PC-9 (cell line): Measurements from ENCODE around the gene CITED4.

Experiments
- EZH2 ChIP-seq: fragments of 200-600 bp; sonication (generic); IDR thresholded peaks from 2 replicates; pipeline ENCODE4 v1.8.0; 2017; ENCODE audit warnings: antibody characterized with exemption, low read depth
- TF ChIP-seq, protein P1 (sequence below): fragments of 200-600 bp; sonication (generic); conservative IDR thresholded peaks from 2 replicates; pipeline ENCODE4 v1.6.1; 2017; ENCODE audit warnings: mixed run types, antibody characterized with exemption, mild to moderate bottlenecking, moderate library complexity

DNA sequence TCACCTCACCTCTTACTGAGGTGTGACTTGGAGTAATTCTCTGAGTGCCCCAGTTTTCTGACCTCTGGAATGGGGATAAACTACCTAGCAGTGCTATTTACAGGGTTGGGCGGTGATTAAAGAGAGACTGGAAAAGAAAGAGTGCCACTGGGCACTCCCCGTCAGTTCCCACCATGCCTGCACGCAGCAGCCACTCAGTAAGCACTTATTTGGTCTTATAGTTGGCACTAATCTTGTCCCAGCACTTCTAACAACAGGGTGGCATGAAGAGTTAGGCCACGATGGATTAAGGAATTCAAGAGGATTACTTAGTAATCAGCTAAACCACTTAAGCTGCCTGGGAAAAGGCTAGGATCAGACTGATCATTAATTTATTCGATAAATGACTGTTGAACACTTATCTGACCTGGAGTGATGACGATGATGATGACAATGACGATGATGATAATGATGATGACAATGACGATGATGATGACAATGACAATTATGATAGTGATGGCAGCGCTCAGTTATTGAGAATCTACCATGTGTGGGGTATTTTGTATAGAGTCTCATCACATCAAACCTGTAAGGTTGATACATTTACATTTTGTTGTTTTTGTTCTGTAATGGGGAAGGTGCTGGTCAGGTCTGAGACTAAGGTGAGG, 5.4 kb downstream of the CITED4 start:
- TF ChIP-seq, protein P1, sequence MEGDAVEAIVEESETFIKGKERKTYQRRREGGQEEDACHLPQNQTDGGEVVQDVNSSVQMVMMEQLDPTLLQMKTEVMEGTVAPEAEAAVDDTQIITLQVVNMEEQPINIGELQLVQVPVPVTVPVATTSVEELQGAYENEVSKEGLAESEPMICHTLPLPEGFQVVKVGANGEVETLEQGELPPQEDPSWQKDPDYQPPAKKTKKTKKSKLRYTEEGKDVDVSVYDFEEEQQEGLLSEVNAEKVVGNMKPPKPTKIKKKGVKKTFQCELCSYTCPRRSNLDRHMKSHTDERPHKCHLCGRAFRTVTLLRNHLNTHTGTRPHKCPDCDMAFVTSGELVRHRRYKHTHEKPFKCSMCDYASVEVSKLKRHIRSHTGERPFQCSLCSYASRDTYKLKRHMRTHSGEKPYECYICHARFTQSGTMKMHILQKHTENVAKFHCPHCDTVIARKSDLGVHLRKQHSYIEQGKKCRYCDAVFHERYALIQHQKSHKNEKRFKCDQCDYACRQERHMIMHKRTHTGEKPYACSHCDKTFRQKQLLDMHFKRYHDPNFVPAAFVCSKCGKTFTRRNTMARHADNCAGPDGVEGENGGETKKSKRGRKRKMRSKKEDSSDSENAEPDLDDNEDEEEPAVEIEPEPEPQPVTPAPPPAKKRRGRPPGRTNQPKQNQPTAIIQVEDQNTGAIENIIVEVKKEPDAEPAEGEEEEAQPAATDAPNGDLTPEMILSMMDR = no peak
- no peak for TF ChIP-seq EZH2
